HepG2 (cell line): ENCODE data around the gene ADAR. TPM values are rescaled to one million over a fixed set of nuclear protein-coding genes. Genes with fewer than 3 reads are reported as not detected.
A peak's percentile ranks its signal among the peaks of the same experiment; 100 is the strongest.

Source experiments
- DR1 ChIP-seq: sonication (generic); formaldehyde crosslinking; IDR thresholded peaks from 2 replicates; pipeline ENCODE4 v1.8.0; 2021; ENCODE audit warnings: mild to moderate bottlenecking, missing genetic modification reagents, inconsistent platforms
- GTF3A ChIP-seq: sonication (generic); formaldehyde crosslinking; conservative IDR thresholded peaks from 2 replicates; pipeline ENCODE4 v1.4.0; 2020; ENCODE audit warnings: mild to moderate bottlenecking, missing genetic modification reagents
- HNRNPLL ChIP-seq: fragments of 200-400 bp; formaldehyde crosslinking; IDR thresholded peaks from 2 replicates; pipeline ENCODE4 v1.6.1; 2017; ENCODE audit warnings: mild to moderate bottlenecking, low read depth, low read length; ENCODE audit not compliant: poor library complexity, severe bottlenecking
- KMT2A ChIP-seq: sonication (generic); formaldehyde crosslinking; IDR thresholded peaks from 2 replicates; pipeline ENCODE4 v1.4.0; 2020; ENCODE audit warnings: missing genetic modification reagents
- NFKB2 ChIP-seq: sonication (generic); formaldehyde crosslinking; IDR thresholded peaks from 2 replicates; pipeline ENCODE4 v1.4.0; 2020; ENCODE audit warnings: missing genetic modification reagents, borderline replicate concordance
- NR2F6 ChIP-seq, 2 experiments: IDR thresholded peaks; 2 replicates each; pipeline ENCODE4 v1.6.1; 2016; ENCODE audit warnings: antibody characterized with exemption in 1 of 2, mild to moderate bottlenecking in 1 of 2
- PHF20 ChIP-seq: sonication (generic); formaldehyde crosslinking; IDR thresholded peaks from 2 replicates; pipeline ENCODE4 v1.5.0; 2020; ENCODE audit warnings: mild to moderate bottlenecking, missing genetic modification reagents
- RARG ChIP-seq: sonication (generic); formaldehyde crosslinking; IDR thresholded peaks from 2 replicates; pipeline ENCODE4 v1.4.0; 2020; ENCODE audit warnings: low read depth, mild to moderate bottlenecking, missing genetic modification reagents
- RFX5 ChIP-seq: IDR thresholded peaks from 2 replicates; pipeline ENCODE4 v1.6.1; 2011; ENCODE audit warnings: low read depth, low read length, improper control_type of control experiment
- RORA ChIP-seq: sonication (generic); formaldehyde crosslinking; IDR thresholded peaks from 2 replicates; pipeline ENCODE4 v1.5.0; 2020; ENCODE audit warnings: mild to moderate bottlenecking, missing genetic modification reagents, moderate library complexity
- ZFX ChIP-seq: sonication (generic); formaldehyde crosslinking; IDR thresholded peaks from 2 replicates; pipeline ENCODE4 v1.4.0; 2020; ENCODE audit warnings: mild to moderate bottlenecking, low read depth, missing genetic modification reagents, moderate library complexity
- ZNF615 ChIP-seq: sonication (generic); formaldehyde crosslinking; IDR thresholded peaks from 2 replicates; pipeline ENCODE4 v1.5.0; 2020; ENCODE audit warnings: mild to moderate bottlenecking, missing genetic modification reagents, borderline replicate concordance
- ZNF83 ChIP-seq: sonication (generic); formaldehyde crosslinking; IDR thresholded peaks from 2 replicates; pipeline ENCODE4 v1.4.0; 2020; ENCODE audit warnings: missing genetic modification reagents, mild to moderate bottlenecking, borderline replicate concordance
- ZSCAN12 ChIP-seq: sonication (generic); formaldehyde crosslinking; IDR thresholded peaks from 2 replicates; pipeline ENCODE4 v1.9.0; 2021; ENCODE audit warnings: mild to moderate bottlenecking, missing genetic modification reagents
- polyA plus RNA-seq, 8 experiments: library from polyadenylated mRNA; depleted of rRNA in 3 of 8; stranded (reverse) in 7 of 8; unstranded in 1 of 8; fragments of >200 nt; fragmentation: Illumina TruSeq in 4 of 8; extraction: Trizol in 4 of 8; gene quantifications; 2 replicates each; pipeline versions ENCODE4 v1.2.1 to v1.2.3, GENCODE V29; 2011 to 2016; ENCODE audit warnings: low read depth in 4 of 8, missing spikeins in 1 of 8, mixed read lengths in 1 of 8; ENCODE audit not compliant: insufficient read depth in 1 of 8
- total RNA-seq, 5 experiments: library from RNA; depleted of rRNA; stranded (reverse); fragments of >200 nt; fragmentation: Illumina TruSeq; extraction: Trizol; gene quantifications; 2 replicates each; pipeline ENCODE4 v1.2.3, GENCODE V29; 2016; ENCODE audit warnings: low read depth in 1 of 5
- TF ChIP-seq, protein P1 (sequence below): sonication (generic); formaldehyde crosslinking; conservative IDR thresholded peaks from 2 replicates; pipeline ENCODE4 v1.4.0; 2020; ENCODE audit warnings: mild to moderate bottlenecking, missing genetic modification reagents, moderate library complexity
- TF ChIP-seq, protein P2 (sequence below): sonication (generic); formaldehyde crosslinking; IDR thresholded peaks from 2 replicates; pipeline ENCODE4 v1.4.0; 2020; ENCODE audit warnings: missing genetic modification reagents, borderline replicate concordance
- TF ChIP-seq, protein P3 (sequence below): sonication (generic); formaldehyde crosslinking; IDR thresholded peaks from 2 replicates; pipeline ENCODE4 v1.5.0; 2020; ENCODE audit warnings: mild to moderate bottlenecking, missing genetic modification reagents
- TF ChIP-seq, protein P4 (sequence below), 2 experiments: fragments of 450-650 bp in 1 of 2; sonication (generic) in 1 of 2; formaldehyde crosslinking; IDR thresholded peaks; 2 replicates each; pipeline versions ENCODE4 v1.5.0 to v1.8.0; 2020 to 2022; ENCODE audit warnings: mild to moderate bottlenecking in 1 of 2, missing genetic modification reagents in 1 of 2

The ADAR gene
- total and polyA plus RNA-seq, 2 of the 13 experiments (the other 11 are each of a cell fraction or from before 2014, with no cell fraction given): 70.8 to 86.2 TPM

DNA sequence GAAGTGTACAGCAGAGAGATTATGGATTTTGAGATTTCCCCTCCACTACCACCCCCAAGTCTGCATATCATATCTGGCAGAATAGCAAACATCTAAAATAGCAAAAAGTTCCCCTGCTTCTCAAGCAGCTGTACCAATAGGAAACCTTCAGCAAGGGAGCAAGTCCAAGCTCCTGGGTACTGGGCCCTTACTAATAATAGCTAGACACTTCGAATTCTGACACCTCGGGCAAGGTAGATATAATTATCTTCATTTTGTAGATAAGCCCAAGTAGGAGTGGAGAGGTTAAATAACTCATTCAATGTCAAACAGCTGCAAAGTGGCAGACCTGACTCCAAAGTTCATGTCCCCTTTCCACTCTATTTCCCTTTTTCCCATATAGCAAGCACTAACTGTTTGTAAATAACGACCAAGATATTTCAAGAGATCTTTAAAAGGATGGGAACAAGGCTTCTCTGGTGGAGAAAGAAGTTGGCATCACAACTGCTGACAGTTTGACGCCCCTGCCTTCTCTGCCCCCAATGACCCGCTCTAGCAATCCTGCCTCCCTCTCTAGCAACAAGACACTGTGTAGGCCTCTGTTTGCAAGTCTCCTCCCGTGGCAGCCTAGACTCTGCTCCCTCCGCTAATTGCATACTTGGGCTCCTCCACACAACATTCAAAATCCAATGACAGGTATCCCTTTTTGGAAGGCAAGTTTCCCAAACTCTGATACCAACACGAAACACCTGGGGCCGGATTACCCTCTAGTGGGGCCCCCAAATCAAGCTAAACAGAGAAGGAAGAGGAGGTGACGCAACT is 18.7 kb upstream of the ADAR start (continued):
- TF ChIP-seq NFKB2 (no peak), KMT2A (CRISPR knock-in tag) (no peak), HNRNPLL (no peak), GTF3A (CRISPR knock-in tag) (no peak), ZNF615 (CRISPR knock-in tag) (0 out of 2 replicates have a peak, but pooled peaks have one; percentile 12), RFX5 (0 out of 2 replicates have a peak, but pooled peaks have one; percentile 26), NR2F6 (IDR thresholded peaks at IDR 0.05) (peak; percentile 8; the same call in 1 of the 2 replicates), NR2F6 (CRISPR knock-in tag; IDR thresholded peaks at IDR 0.05) (no peak; the same call in 1 of the 2 replicates), ZNF83 (no peak), RARG (0 out of 2 replicates have a peak, but pooled peaks have one; percentile 14), PHF20 (CRISPR knock-in tag) (no peak), ZFX (CRISPR knock-in tag) (peak; percentile 94; the same call in 1 of the 2 replicates), DR1 (CRISPR knock-in tag) (no peak), ZSCAN12 (no peak), RORA (CRISPR knock-in tag) (no peak)
- TF ChIP-seq, protein P1, sequence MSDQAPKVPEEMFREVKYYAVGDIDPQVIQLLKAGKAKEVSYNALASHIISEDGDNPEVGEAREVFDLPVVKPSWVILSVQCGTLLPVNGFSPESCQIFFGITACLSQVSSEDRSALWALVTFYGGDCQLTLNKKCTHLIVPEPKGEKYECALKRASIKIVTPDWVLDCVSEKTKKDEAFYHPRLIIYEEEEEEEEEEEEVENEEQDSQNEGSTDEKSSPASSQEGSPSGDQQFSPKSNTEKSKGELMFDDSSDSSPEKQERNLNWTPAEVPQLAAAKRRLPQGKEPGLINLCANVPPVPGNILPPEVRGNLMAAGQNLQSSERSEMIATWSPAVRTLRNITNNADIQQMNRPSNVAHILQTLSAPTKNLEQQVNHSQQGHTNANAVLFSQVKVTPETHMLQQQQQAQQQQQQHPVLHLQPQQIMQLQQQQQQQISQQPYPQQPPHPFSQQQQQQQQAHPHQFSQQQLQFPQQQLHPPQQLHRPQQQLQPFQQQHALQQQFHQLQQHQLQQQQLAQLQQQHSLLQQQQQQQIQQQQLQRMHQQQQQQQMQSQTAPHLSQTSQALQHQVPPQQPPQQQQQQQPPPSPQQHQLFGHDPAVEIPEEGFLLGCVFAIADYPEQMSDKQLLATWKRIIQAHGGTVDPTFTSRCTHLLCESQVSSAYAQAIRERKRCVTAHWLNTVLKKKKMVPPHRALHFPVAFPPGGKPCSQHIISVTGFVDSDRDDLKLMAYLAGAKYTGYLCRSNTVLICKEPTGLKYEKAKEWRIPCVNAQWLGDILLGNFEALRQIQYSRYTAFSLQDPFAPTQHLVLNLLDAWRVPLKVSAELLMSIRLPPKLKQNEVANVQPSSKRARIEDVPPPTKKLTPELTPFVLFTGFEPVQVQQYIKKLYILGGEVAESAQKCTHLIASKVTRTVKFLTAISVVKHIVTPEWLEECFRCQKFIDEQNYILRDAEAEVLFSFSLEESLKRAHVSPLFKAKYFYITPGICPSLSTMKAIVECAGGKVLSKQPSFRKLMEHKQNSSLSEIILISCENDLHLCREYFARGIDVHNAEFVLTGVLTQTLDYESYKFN: peak; percentile 49
- TF ChIP-seq, protein P2, sequence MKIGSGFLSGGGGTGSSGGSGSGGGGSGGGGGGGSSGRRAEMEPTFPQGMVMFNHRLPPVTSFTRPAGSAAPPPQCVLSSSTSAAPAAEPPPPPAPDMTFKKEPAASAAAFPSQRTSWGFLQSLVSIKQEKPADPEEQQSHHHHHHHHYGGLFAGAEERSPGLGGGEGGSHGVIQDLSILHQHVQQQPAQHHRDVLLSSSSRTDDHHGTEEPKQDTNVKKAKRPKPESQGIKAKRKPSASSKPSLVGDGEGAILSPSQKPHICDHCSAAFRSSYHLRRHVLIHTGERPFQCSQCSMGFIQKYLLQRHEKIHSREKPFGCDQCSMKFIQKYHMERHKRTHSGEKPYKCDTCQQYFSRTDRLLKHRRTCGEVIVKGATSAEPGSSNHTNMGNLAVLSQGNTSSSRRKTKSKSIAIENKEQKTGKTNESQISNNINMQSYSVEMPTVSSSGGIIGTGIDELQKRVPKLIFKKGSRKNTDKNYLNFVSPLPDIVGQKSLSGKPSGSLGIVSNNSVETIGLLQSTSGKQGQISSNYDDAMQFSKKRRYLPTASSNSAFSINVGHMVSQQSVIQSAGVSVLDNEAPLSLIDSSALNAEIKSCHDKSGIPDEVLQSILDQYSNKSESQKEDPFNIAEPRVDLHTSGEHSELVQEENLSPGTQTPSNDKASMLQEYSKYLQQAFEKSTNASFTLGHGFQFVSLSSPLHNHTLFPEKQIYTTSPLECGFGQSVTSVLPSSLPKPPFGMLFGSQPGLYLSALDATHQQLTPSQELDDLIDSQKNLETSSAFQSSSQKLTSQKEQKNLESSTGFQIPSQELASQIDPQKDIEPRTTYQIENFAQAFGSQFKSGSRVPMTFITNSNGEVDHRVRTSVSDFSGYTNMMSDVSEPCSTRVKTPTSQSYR (CRISPR knock-in tag): 0 out of 2 replicates have a peak, but pooled peaks have one; percentile 12
- TF ChIP-seq, protein P3, sequence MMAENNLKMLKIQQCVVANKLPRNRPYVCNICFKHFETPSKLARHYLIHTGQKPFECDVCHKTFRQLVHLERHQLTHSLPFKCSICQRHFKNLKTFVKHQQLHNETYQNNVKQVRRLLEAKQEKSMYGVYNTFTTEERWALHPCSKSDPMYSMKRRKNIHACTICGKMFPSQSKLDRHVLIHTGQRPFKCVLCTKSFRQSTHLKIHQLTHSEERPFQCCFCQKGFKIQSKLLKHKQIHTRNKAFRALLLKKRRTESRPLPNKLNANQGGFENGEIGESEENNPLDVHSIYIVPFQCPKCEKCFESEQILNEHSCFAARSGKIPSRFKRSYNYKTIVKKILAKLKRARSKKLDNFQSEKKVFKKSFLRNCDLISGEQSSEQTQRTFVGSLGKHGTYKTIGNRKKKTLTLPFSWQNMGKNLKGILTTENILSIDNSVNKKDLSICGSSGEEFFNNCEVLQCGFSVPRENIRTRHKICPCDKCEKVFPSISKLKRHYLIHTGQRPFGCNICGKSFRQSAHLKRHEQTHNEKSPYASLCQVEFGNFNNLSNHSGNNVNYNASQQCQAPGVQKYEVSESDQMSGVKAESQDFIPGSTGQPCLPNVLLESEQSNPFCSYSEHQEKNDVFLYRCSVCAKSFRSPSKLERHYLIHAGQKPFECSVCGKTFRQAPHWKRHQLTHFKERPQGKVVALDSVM (CRISPR knock-in tag): peak; percentile 58; the same call in 1 of the 2 replicates
- TF ChIP-seq, protein P4, sequence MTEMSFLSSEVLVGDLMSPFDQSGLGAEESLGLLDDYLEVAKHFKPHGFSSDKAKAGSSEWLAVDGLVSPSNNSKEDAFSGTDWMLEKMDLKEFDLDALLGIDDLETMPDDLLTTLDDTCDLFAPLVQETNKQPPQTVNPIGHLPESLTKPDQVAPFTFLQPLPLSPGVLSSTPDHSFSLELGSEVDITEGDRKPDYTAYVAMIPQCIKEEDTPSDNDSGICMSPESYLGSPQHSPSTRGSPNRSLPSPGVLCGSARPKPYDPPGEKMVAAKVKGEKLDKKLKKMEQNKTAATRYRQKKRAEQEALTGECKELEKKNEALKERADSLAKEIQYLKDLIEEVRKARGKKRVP (CRISPR knock-in tag; IDR thresholded peaks at IDR 0.05): 0 out of 4 replicates have a peak, but pooled peaks of 1 of the 2 experiments have one; percentile 84
